Central memory CD4-positive, alpha-beta T cell (primary cell): ENCODE data around the gene PSMB11.

ENCODE experiments used
- DNase-seq: peaks from one replicate; pipeline ENCODE4 v3.0.0; 2022

Gene PSMB11

GRCh38 chr14:23060536-23061260 is 18.7 kb downstream of the PSMB11 start:
- DNase-seq = no peak

GRCh38 chr14:23062002-23062401 is 20.0 kb downstream of the PSMB11 start:
- no peak for DNase-seq

- no peak for DNase-seq
These were observed 21.6 kb downstream of the PSMB11 start for GRCh38 chr14:23063601-23064000.

GRCh38 chr14:23066368-23066767 is 24.4 kb downstream of the PSMB11 start:
- DNase-seq = no peak

GRCh38 chr14:23066855-23067744 is 25.1 kb downstream of the PSMB11 start:
- no peak for DNase-seq

GRCh38 chr14:23067847-23068788 is 26.1 kb downstream of the PSMB11 start:
- no peak for DNase-seq

- peak; percentile 73 for DNase-seq
These were observed 26.9 kb downstream of the PSMB11 start for GRCh38 chr14:23068789-23069412.

GRCh38 chr14:23069413-23069806 is 27.4 kb downstream of the PSMB11 start:
- DNase-seq = no peak

GRCh38 chr14:23070262-23071129 is 28.5 kb downstream of the PSMB11 start:
- no peak for DNase-seq

GRCh38 chr14:23071244-23071920 is 29.4 kb downstream of the PSMB11 start:
- DNase-seq = peak; percentile 72

GRCh38 chr14:23071921-23072539 is 30.0 kb downstream of the PSMB11 start:
- DNase-seq = no peak

- DNase-seq = no peak
These were observed 32.9 kb downstream of the PSMB11 start for GRCh38 chr14:23074906-23075305.

- DNase-seq = peak; percentile 31
These were observed 34.9 kb downstream of the PSMB11 start for GRCh38 chr14:23076785-23077408.

- no peak for DNase-seq
These were observed 36.0 kb downstream of the PSMB11 start for GRCh38 chr14:23077962-23078361.

- no peak for DNase-seq
These were observed 36.7 kb downstream of the PSMB11 start for GRCh38 chr14:23078692-23079116.

GRCh38 chr14:23079716-23080115 is 37.7 kb downstream of the PSMB11 start:
- DNase-seq = no peak

- DNase-seq = no peak
These were observed 38.5 kb downstream of the PSMB11 start for GRCh38 chr14:23080474-23080873.

- no peak for DNase-seq
These were observed 43.4 kb downstream of the PSMB11 start for GRCh38 chr14:23085458-23085857.

GRCh38 chr14:23086565-23086964 is 44.6 kb downstream of the PSMB11 start:
- DNase-seq = no peak
